Measurements from ENCODE around the gene C2orf76. TPM values are rescaled to one million over a fixed set of nuclear protein-coding genes. Genes with fewer than 3 reads are reported as not detected.
"Not testable (repeated sequence)": the region's sequence is repeated elsewhere in the genome, so short reads cannot be mapped to it uniquely, and the experiment has no call there.

C2orf76 gene
- total RNA-seq, 1 experiment from 2014 or later, result 9.7 TPM

DNA sequence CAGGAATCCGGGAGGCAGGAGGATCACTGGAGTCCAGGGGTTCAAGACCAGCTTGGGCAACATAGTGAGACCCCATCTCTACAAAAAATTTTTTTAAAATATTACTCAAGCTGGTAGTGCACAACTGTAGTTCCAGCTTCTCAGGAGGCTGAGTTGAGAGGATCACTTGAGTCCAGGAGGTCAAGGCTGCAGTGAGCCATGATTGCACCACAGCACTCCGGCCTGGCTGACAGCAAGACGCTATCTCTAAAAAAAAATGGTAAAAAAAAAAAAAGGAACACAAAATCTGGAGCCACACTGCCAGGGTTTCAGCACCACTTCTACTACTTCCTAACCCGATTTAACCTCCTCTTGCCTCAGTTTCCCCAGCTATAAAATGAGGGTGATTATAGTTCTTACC lies 86.0 kb downstream of the C2orf76 start:
- intact Hi-C loops (cut with micrococcal nuclease), result no loop called here
- DNase-seq (ENCODE audit: unreplicated experiment), result no peak
- no TSS peak for BruUV-seq (replicated peaks)
- Mint-ChIP-seq H3K27me3 (ENCODE audit: insufficient read depth, unreplicated experiment) (no peaks in the 10 kb centered on the region), H3K27ac (ENCODE audit: low read depth, unreplicated experiment) (no peak overlapping the region), H3K36me3 (ENCODE audit: insufficient read depth, unreplicated experiment) (no peaks in the 10 kb centered on the region), H3K4me3 (ENCODE audit: unreplicated experiment) (no peak overlapping the region), H3K4me1 (ENCODE audit: insufficient read depth, unreplicated experiment) (peaks cover 16% of the 10 kb centered on the region), H3K9me3 (ENCODE audit: unreplicated experiment) (no peaks in the 10 kb centered on the region)
- POLR2A ChIA-PET, result no interaction called here
- TF ChIP-seq CTCF (IDR thresholded peaks at IDR 0.05; ENCODE audit: unreplicated experiment), result no peak
- CTCF ChIA-PET, result interaction anchor here (0.7 to 1.5 kb wide), 6 partner anchors 17 to 399 kb away, joined by 4 to 9 read pairs (median 6); no protein-coding TSS in a partner anchor

- POLR2A ChIA-PET, result no interaction called here
Observed at GRCh38 chr2:119279666-119280065, 87.0 kb downstream of the C2orf76 start.

GRCh38 chr2:119278946-119279345 lies 87.7 kb downstream of the C2orf76 start:
- intact Hi-C loops (cut with micrococcal nuclease), result no loop called here
- Mint-ChIP-seq H3K27me3 (ENCODE audit: insufficient read depth, unreplicated experiment) (no peaks in the 10 kb centered on the region), H3K27ac (ENCODE audit: low read depth, unreplicated experiment) (no peak overlapping the region), H3K36me3 (ENCODE audit: insufficient read depth, unreplicated experiment) (no peaks in the 10 kb centered on the region), H3K9me3 (ENCODE audit: unreplicated experiment) (no peaks in the 10 kb centered on the region), H3K4me1 (ENCODE audit: insufficient read depth, unreplicated experiment) (peaks cover 10% of the 10 kb centered on the region), H3K4me3 (ENCODE audit: unreplicated experiment) (no peak overlapping the region)
- CTCF ChIA-PET, result interaction anchor here (0.6 kb wide), 1 partner anchor 13 kb away, joined by 6 read pairs; no protein-coding TSS in a partner anchor
- DNase-seq (ENCODE audit: unreplicated experiment), result no peak
- TF ChIP-seq CTCF (IDR thresholded peaks at IDR 0.05; ENCODE audit: unreplicated experiment), result no peak
- no TSS peak for BruUV-seq (replicated peaks)
- POLR2A ChIA-PET, result no interaction called here

More at GRCh38 chr2:119279666-119280065, 87.0 kb downstream of the C2orf76 start:
- no TSS peak for BruUV-seq (replicated peaks)
- no peak for TF ChIP-seq CTCF (IDR thresholded peaks at IDR 0.05; ENCODE audit: unreplicated experiment)
- Mint-ChIP-seq H3K27ac (ENCODE audit: low read depth, unreplicated experiment) (no peak overlapping the region), H3K27me3 (ENCODE audit: insufficient read depth, unreplicated experiment) (no peaks in the 10 kb centered on the region), H3K36me3 (ENCODE audit: insufficient read depth, unreplicated experiment) (no peaks in the 10 kb centered on the region), H3K4me3 (ENCODE audit: unreplicated experiment) (no peak overlapping the region), H3K4me1 (ENCODE audit: insufficient read depth, unreplicated experiment) (peaks cover 16% of the 10 kb centered on the region), H3K9me3 (ENCODE audit: unreplicated experiment) (no peaks in the 10 kb centered on the region)
- DNase-seq (ENCODE audit: unreplicated experiment), result no peak
- CTCF ChIA-PET, result interaction anchor here (0.6 to 0.8 kb wide), 5 partner anchors 11 to 295 kb away, joined by 3 to 5 read pairs (median 4); no protein-coding TSS in a partner anchor
- intact Hi-C loops (cut with micrococcal nuclease), result no loop called here

- CTCF ChIA-PET, result interaction anchor here (0.7 kb wide), 1 partner anchor 397 kb away, joined by 3 read pairs; no protein-coding TSS in a partner anchor
- H3K4me1 Mint-ChIP-seq (ENCODE audit: insufficient read depth, unreplicated experiment); intact Hi-C loops (cut with micrococcal nuclease); POLR2A ChIA-PET; H3K9me3 Mint-ChIP-seq (ENCODE audit: unreplicated experiment); H3K4me3 Mint-ChIP-seq (ENCODE audit: unreplicated experiment); DNase-seq (ENCODE audit: unreplicated experiment); H3K27ac Mint-ChIP-seq (ENCODE audit: low read depth, unreplicated experiment); H3K27me3 Mint-ChIP-seq (ENCODE audit: insufficient read depth, unreplicated experiment); H3K36me3 Mint-ChIP-seq (ENCODE audit: insufficient read depth, unreplicated experiment); BruUV-seq (replicated peaks): not testable (repeated sequence)
Observed at GRCh38 chr2:119278385-119278784, 88.2 kb downstream of the C2orf76 start.

GRCh38 chr2:119276864-119277263 lies 89.8 kb downstream of the C2orf76 start:
- Mint-ChIP-seq H3K27me3 (ENCODE audit: insufficient read depth, unreplicated experiment) (no peaks in the 10 kb centered on the region), H3K27ac (ENCODE audit: low read depth, unreplicated experiment) (no peak overlapping the region), H3K4me1 (ENCODE audit: insufficient read depth, unreplicated experiment) (no peaks in the 10 kb centered on the region), H3K36me3 (ENCODE audit: insufficient read depth, unreplicated experiment) (peaks cover 3% of the 10 kb centered on the region), H3K4me3 (ENCODE audit: unreplicated experiment) (no peak overlapping the region), H3K9me3 (ENCODE audit: unreplicated experiment) (no peaks in the 10 kb centered on the region)
- no TSS peak for BruUV-seq (replicated peaks)
- ChIA-PET POLR2A (interaction anchor here (0.6 kb wide), 1 partner anchor 764 kb away, joined by 3 read pairs; no protein-coding TSS in a partner anchor), CTCF (interaction anchor here (0.7 kb wide), 1 partner anchor 1060 kb away, joined by 3 read pairs; no protein-coding TSS in a partner anchor)
- DNase-seq (ENCODE audit: unreplicated experiment), result no peak
- TF ChIP-seq CTCF (IDR thresholded peaks at IDR 0.05; ENCODE audit: unreplicated experiment), result no peak
- intact Hi-C loops (cut with micrococcal nuclease), result no loop called here
